Neural progenitor cell (in vitro differentiated cells): Measurements from ENCODE around the gene NGRN.

Source experiments
- CTCF ChIP-seq: fragments of 200-600 bp; sonication (generic); IDR thresholded peaks from 2 replicates; pipeline ENCODE4 v1.5.1; 2017; ENCODE audit warnings: antibody characterized with exemption, mild to moderate bottlenecking
- EZH2 ChIP-seq: fragments of 200-600 bp; sonication (generic); IDR thresholded peaks from 2 replicates; pipeline ENCODE4 v1.6.1; 2017; ENCODE audit warnings: antibody characterized with exemption, mild to moderate bottlenecking, moderate library complexity
- EZH2phosphoT487 ChIP-seq: fragments of 200-600 bp; sonication (generic); IDR thresholded peaks from 2 replicates; pipeline ENCODE4 v1.6.1; 2017; ENCODE audit warnings: antibody characterized with exemption

GRCh38 chr15:90300988-90301706, 35.7 kb downstream of the NGRN start:
- TF ChIP-seq EZH2 (no peak), EZH2phosphoT487 (no peak), CTCF (peak; percentile 96)
